Measurements from ENCODE around the gene LUZP2. TPM values are rescaled to one million over a fixed set of nuclear protein-coding genes. Genes with fewer than 3 reads are reported as not detected.
"Not testable (repeated sequence)": the region's sequence is repeated elsewhere in the genome, so short reads cannot be mapped to it uniquely, and the experiment has no call there.

Gene LUZP2
- polyA plus RNA-seq, 1 donor (not counting 4 experiments of a cell fraction or from before 2014, with no cell fraction given), result 0.08 TPM

DNA sequence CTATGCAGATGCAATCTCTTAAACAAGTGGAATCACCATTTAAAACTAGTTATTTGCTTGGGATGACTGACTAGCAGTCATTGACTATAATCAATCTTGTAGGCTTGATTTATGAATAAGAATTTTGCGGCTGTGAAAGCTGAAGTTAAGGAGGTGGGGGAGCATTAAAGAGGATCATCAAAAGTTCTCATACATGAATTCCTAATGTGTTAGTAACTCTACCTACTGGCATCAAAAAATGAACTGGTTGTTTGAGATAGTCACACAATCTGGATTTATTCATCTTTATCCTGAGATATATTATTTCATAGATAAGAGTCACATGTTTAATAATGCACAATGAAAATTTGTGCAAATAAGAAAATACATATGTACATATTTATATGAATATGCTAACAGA lies 393.6 kb downstream of the LUZP2 start:
- Histone ChIP-seq H4K20me1 (ENCODE audit: control insufficient read depth, extremely low read depth, insufficient read depth, low read length) (no peaks in the 10 kb centered on the region), H3K79me2 (ENCODE audit: control insufficient read depth, insufficient read depth, low read length) (no peaks in the 10 kb centered on the region), H3K27me3 (ENCODE audit: control insufficient read depth, extremely low read depth, insufficient read depth, low read length) (no peaks in the 10 kb centered on the region), H3K9me3 (ENCODE audit: control insufficient read depth, low read depth, low read length) (no peaks in the 10 kb centered on the region), H2AFZ (ENCODE audit: control insufficient read depth, low read length) (no peak overlapping the region), H3K9ac (ENCODE audit: control insufficient read depth, extremely low read depth, insufficient read depth, low read length) (no peak overlapping the region), H3K4me1 (ENCODE audit: control insufficient read depth, extremely low read depth, insufficient read depth, low read length) (no peaks in the 10 kb centered on the region), H3K36me3 (ENCODE audit: control insufficient read depth in 2 of 2, extremely low read depth in 1 of 2, insufficient read depth in 2 of 2, low read length in 2 of 2) (no peaks in the 10 kb centered on the region), H3K9me1 (ENCODE audit: control insufficient read depth, extremely low read depth, insufficient read depth, low read length) (no peaks in the 10 kb centered on the region), H3K4me3 (ENCODE audit: control insufficient read depth in 2 of 3, extremely low read depth in 1 of 3, insufficient read depth in 2 of 3, low read depth in 1 of 3, low read length in 3 of 3) (no peak overlapping the region), H3K4me2 (ENCODE audit: control insufficient read depth, extremely low read depth, insufficient read depth, low read depth, low read length) (no peak overlapping the region), H3K27ac (ENCODE audit: control insufficient read depth, insufficient read depth, low read length) (no peak overlapping the region)
- FAIRE-seq (no peak), DNase-seq (ENCODE audit: low read depth, low spot score) (no peak)
- TF ChIP-seq, protein P1, sequence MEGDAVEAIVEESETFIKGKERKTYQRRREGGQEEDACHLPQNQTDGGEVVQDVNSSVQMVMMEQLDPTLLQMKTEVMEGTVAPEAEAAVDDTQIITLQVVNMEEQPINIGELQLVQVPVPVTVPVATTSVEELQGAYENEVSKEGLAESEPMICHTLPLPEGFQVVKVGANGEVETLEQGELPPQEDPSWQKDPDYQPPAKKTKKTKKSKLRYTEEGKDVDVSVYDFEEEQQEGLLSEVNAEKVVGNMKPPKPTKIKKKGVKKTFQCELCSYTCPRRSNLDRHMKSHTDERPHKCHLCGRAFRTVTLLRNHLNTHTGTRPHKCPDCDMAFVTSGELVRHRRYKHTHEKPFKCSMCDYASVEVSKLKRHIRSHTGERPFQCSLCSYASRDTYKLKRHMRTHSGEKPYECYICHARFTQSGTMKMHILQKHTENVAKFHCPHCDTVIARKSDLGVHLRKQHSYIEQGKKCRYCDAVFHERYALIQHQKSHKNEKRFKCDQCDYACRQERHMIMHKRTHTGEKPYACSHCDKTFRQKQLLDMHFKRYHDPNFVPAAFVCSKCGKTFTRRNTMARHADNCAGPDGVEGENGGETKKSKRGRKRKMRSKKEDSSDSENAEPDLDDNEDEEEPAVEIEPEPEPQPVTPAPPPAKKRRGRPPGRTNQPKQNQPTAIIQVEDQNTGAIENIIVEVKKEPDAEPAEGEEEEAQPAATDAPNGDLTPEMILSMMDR (optimal IDR thresholded peaks at IDR 0.05 in 1 of 3, IDR thresholded peaks at IDR 0.05 in 1 of 3, conservative IDR thresholded peaks at IDR 0.05 in 1 of 3; ENCODE audit: extremely low read depth in 1 of 3, insufficient read depth in 2 of 3, low read length in 3 of 3), result no peak
- TF ChIP-seq EZH2 (IDR thresholded peaks at IDR 0.05; ENCODE audit: low read length), result no peak
- dilution Hi-C loops (cut with MboI; ENCODE audit: extremely low pct_ligation_motif_present, low sequenced_read_pairs), result no loop called here

DNA sequence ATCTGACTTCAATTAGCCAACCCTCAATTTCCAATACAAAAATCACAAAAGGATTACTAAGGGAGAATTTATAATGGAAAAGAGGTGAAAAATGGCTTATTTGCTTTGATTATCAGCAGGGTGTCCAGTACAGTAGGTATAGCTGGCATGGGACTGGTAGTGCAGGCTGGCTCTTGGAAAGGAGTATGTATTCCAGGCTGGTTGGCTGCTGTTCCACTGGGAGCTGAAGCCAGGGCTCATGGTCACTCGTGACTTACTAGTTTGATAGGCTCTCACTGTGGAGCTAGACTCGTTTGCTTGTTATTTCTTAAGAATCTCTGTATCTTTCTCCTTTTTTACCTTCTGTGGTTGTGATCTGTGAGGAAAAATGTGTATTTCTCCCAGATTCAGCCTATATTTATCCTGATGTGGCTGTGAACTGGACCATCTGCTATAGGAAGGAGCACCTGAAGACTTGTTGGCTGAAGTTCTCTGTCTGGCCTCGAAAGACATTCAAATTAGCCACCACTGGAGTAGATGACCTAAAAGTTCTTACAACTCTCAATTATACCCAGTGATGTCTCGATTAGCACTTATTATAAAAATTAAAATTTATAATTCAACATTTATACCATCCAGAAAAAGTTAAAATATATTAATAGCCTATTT lies 395.1 kb downstream of the LUZP2 start:
- H4K20me1 ChIP-seq (ENCODE audit: control insufficient read depth, extremely low read depth, insufficient read depth, low read length); H2AFZ ChIP-seq (ENCODE audit: control insufficient read depth, low read length); H3K27me3 ChIP-seq (ENCODE audit: control insufficient read depth, extremely low read depth, insufficient read depth, low read length); H3K9ac ChIP-seq (ENCODE audit: control insufficient read depth, extremely low read depth, insufficient read depth, low read length); H3K9me1 ChIP-seq (ENCODE audit: control insufficient read depth, extremely low read depth, insufficient read depth, low read length); H3K4me2 ChIP-seq (ENCODE audit: control insufficient read depth, extremely low read depth, insufficient read depth, low read depth, low read length); H3K36me3 ChIP-seq (ENCODE audit: control insufficient read depth in 2 of 2, extremely low read depth in 1 of 2, insufficient read depth in 2 of 2, low read length in 2 of 2); DNase-seq (ENCODE audit: low read depth, low spot score); dilution Hi-C loops (cut with MboI; ENCODE audit: extremely low pct_ligation_motif_present, low sequenced_read_pairs); FAIRE-seq; H3K79me2 ChIP-seq (ENCODE audit: control insufficient read depth, insufficient read depth, low read length); H3K4me1 ChIP-seq (ENCODE audit: control insufficient read depth, extremely low read depth, insufficient read depth, low read length); H3K9me3 ChIP-seq (ENCODE audit: control insufficient read depth, low read depth, low read length); H3K4me3 ChIP-seq (ENCODE audit: control insufficient read depth in 2 of 3, extremely low read depth in 1 of 3, insufficient read depth in 2 of 3, low read depth in 1 of 3, low read length in 3 of 3); H3K27ac ChIP-seq (ENCODE audit: control insufficient read depth, insufficient read depth, low read length): not testable (repeated sequence)
